HG03520 (cell line): Measurements from ENCODE around the gene ADAMTSL1.
A peak's percentile ranks its signal among the peaks of the same experiment; 100 is the strongest.

Source experiments
- ATAC-seq: cut with Tn5 transposase; IDR thresholded peaks from one replicate; pipeline ENCODE4 v1.9.1; 2021; ENCODE audit warnings: mild to moderate bottlenecking, moderate library complexity; ENCODE audit not compliant: unreplicated experiment

ADAMTSL1 gene

GRCh38 chr9:18766989-18767550 is 293.1 kb downstream of the ADAMTSL1 start:
- no peak for ATAC-seq

GRCh38 chr9:18768951-18769622 is 295.1 kb downstream of the ADAMTSL1 start:
- peak; percentile 84 for ATAC-seq

GRCh38 chr9:18770131-18770908 is 296.4 kb downstream of the ADAMTSL1 start:
- no peak for ATAC-seq

- ATAC-seq = no peak
Measured at GRCh38 chr9:18771011-18771410, 297.1 kb downstream of the ADAMTSL1 start.

GRCh38 chr9:18771763-18772162 is 297.8 kb downstream of the ADAMTSL1 start:
- ATAC-seq = no peak

- ATAC-seq = no peak
Measured at GRCh38 chr9:18775241-18775640, 301.3 kb downstream of the ADAMTSL1 start.

- ATAC-seq = no peak
Measured at GRCh38 chr9:18775930-18776329, 302.0 kb downstream of the ADAMTSL1 start.

GRCh38 chr9:18776836-18777820 is 303.2 kb downstream of the ADAMTSL1 start:
- ATAC-seq = no peak

GRCh38 chr9:18778147-18778546 is 304.2 kb downstream of the ADAMTSL1 start:
- ATAC-seq = no peak

- ATAC-seq = no peak
Measured at GRCh38 chr9:18778846-18779245, 304.9 kb downstream of the ADAMTSL1 start.

GRCh38 chr9:18783909-18784308 is 310.0 kb downstream of the ADAMTSL1 start:
- no peak for ATAC-seq

GRCh38 chr9:18785604-18786003 is 311.7 kb downstream of the ADAMTSL1 start:
- ATAC-seq = no peak

GRCh38 chr9:18786196-18786595 is 312.2 kb downstream of the ADAMTSL1 start:
- ATAC-seq = no peak

- no peak for ATAC-seq
Measured at GRCh38 chr9:18786911-18787650, 313.1 kb downstream of the ADAMTSL1 start.

GRCh38 chr9:18788256-18788655 is 314.3 kb downstream of the ADAMTSL1 start:
- ATAC-seq = no peak

GRCh38 chr9:18791074-18791473 is 317.1 kb downstream of the ADAMTSL1 start:
- ATAC-seq = no peak

- ATAC-seq = no peak
Measured at GRCh38 chr9:18793122-18793521, 319.2 kb downstream of the ADAMTSL1 start.

- ATAC-seq = no peak
Measured at GRCh38 chr9:18795947-18796671, 322.2 kb downstream of the ADAMTSL1 start.

GRCh38 chr9:18796696-18797270 is 322.8 kb downstream of the ADAMTSL1 start:
- no peak for ATAC-seq
